Measurements from ENCODE around the gene C5orf22. TPM values are rescaled to one million over a fixed set of nuclear protein-coding genes. Genes with fewer than 3 reads are reported as not detected.
A peak's percentile ranks its signal among the peaks of the same experiment; 100 is the strongest.
"Not testable (repeated sequence)": the region's sequence is repeated elsewhere in the genome, so short reads cannot be mapped to it uniquely, and the experiment has no call there.

The C5orf22 gene
- total RNA-seq, 2 experiments from 2014 or later: 25.2 to 30.6 TPM

DNA sequence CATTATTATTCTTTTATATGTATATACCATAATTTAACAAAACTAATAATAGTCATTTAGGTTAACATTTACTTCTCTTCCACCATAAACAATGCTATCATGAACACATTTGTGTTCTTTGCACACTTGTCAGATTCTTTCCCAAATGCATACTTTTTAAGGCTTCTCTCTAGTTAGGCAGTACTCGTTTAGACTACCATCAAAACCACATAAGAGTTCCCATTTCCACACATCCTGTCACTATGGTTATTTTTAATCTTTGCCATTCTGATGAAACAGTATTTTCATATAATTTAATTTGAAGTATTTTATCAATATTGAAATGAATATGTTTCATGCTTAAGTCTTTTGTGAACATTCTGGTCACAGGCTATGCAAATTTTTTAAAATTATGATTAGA is 15.3 kb upstream of the C5orf22 start:
- Mint-ChIP-seq H3K4me1 (peaks cover 6% of the 10 kb centered on the region), H3K4me3 (no peak overlapping the region), H3K27ac (peak overlapping the region; percentile 62), H3K27me3 (no peaks in the 10 kb centered on the region), H3K36me3 (ENCODE audit: low read depth) (peaks cover 48% of the 10 kb centered on the region), H3K9me3 (ENCODE audit: low read depth) (no peaks in the 10 kb centered on the region)
- intact Hi-C loops (cut with DNase I, micrococcal nuclease): no loop called here
- ChIA-PET POLR2A (no interaction called here), CTCF (no interaction called here)
- ATAC-seq (no peak), DNase-seq (no peak)

GRCh38 chr5:31523041-31523440 is 9.1 kb upstream of the C5orf22 start:
- Mint-ChIP-seq H3K36me3 (ENCODE audit: low read depth) (peaks cover 59% of the 10 kb centered on the region), H3K4me1 (peaks cover 4% of the 10 kb centered on the region), H3K27ac (no peak overlapping the region)

GRCh38 chr5:31530541-31531265 is 1.4 kb upstream of the C5orf22 start:
- H3K36me3 Mint-ChIP-seq (ENCODE audit: low read depth): peaks cover 50% of the 10 kb centered on the region
- peaks cover 39% of the 10 kb centered on the region for H3K4me1 Mint-ChIP-seq
- no peaks in the 10 kb centered on the region for H3K27me3 Mint-ChIP-seq
- intact Hi-C loops (cut with DNase I, micrococcal nuclease): loop anchor here in 1 of 2 experiments (5.0 to 10.0 kb wide), 2 partner anchors 744 to 1057 kb away; partner anchors contain the start of gene SUB1
- CTCF ChIA-PET: interaction anchor here (0.7 to 1.8 kb wide), 3 partner anchors 9 to 562 kb away, joined by 3 to 9 read pairs (median 3); no protein-coding TSS in a partner anchor
- ATAC-seq: no peak
- POLR2A ChIA-PET: interaction anchor here (0.7 kb wide), 1 partner anchor 27 kb away, joined by 3 read pairs; no protein-coding TSS in a partner anchor
- DNase-seq: no peak
- H3K27ac Mint-ChIP-seq: peak overlapping the region; percentile 80
- no peaks in the 10 kb centered on the region for H3K9me3 Mint-ChIP-seq (ENCODE audit: low read depth)
- H3K4me3 Mint-ChIP-seq: peak overlapping the region; percentile 82

More at GRCh38 chr5:31523041-31523440, 9.1 kb upstream of the C5orf22 start:
- ChIA-PET POLR2A (interaction anchor here (0.5 kb wide), 1 partner anchor 17 kb away, joined by 3 read pairs; no protein-coding TSS in a partner anchor), CTCF (no interaction called here)
- intact Hi-C loops (cut with DNase I, micrococcal nuclease): no loop called here
- no peak for ATAC-seq
- Mint-ChIP-seq H3K27me3 (no peaks in the 10 kb centered on the region), H3K9me3 (ENCODE audit: low read depth) (no peaks in the 10 kb centered on the region), H3K4me3 (no peak overlapping the region)
- no peak for DNase-seq

DNA sequence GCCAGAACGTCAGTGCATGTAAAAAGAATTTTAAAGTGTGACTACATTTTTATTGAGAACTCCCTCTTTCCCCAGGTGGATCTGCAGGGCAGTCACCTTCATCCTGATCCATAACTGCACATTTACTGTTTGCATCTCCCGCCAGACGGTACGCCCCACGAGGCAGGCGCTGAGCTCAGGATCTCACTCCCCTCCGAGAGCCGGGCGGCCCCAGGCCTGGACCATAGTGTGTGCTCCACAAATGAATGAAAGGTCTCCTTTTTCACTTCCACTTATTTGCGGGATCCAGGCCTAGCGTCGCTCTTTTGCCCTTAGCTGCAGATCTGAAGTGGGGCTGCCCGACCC is 586 bp upstream of the C5orf22 start:
- ATAC-seq (peak; percentile 37), DNase-seq (peak; percentile 61)
- H3K4me3 Mint-ChIP-seq: peak overlapping the region; percentile 82
- H3K4me1 Mint-ChIP-seq: peaks cover 39% of the 10 kb centered on the region
- H3K27ac Mint-ChIP-seq: peak overlapping the region; percentile 80
- intact Hi-C loops (cut with DNase I, micrococcal nuclease): loop anchor here in 1 of 2 experiments (5.0 to 10.0 kb wide), 2 partner anchors 743 to 1056 kb away; partner anchors contain the start of gene SUB1
- H3K27me3 Mint-ChIP-seq: no peaks in the 10 kb centered on the region
- no peaks in the 10 kb centered on the region for H3K9me3 Mint-ChIP-seq (ENCODE audit: low read depth)
- ChIA-PET CTCF (interaction anchor here (0.7 to 1.8 kb wide), 6 partner anchors 10 to 561 kb away, joined by 3 to 9 read pairs (median 4); no protein-coding TSS in a partner anchor), POLR2A (no interaction called here)
- peaks cover 44% of the 10 kb centered on the region for H3K36me3 Mint-ChIP-seq (ENCODE audit: low read depth)

DNA sequence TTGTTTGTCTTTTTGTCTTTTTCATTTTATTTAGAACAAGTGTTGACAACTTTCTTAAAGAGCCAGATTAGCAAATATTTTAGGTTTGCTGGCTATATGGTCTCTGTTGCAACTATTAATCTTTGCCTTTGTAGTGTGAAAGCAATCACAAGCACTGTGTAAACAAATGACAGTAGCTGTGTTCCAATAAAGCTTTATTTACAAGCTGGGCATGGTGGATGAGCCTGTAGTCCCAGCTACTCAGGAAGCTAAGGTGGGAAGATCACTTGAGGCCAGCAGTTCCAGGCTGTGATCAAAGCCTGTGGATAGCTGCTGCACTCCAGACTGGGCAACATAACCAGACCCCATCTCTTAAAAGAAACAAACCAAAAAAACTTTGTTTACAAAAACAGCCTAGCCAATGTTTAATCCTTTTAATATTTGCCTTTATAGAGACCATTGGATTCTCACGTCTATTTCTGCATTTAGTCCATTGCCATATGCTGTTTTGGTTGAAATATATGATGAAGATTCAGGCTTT is 2.5 kb downstream of the C5orf22 start:
- Mint-ChIP-seq H3K27me3 (no peaks in the 10 kb centered on the region), H3K27ac (peak overlapping the region; percentile 51), H3K9me3 (ENCODE audit: low read depth) (no peaks in the 10 kb centered on the region), H3K36me3 (ENCODE audit: low read depth) (peaks cover 26% of the 10 kb centered on the region), H3K4me3 (peak overlapping the region; percentile 82), H3K4me1 (peaks cover 32% of the 10 kb centered on the region)
- ATAC-seq (no peak), DNase-seq (no peak)
- intact Hi-C loops (cut with DNase I, micrococcal nuclease): loop anchor here in 1 of 2 experiments (5.0 to 10.0 kb wide), 2 partner anchors 740 to 1053 kb away; partner anchors contain the start of gene SUB1
- ChIA-PET POLR2A (no interaction called here), CTCF (no interaction called here)

DNA sequence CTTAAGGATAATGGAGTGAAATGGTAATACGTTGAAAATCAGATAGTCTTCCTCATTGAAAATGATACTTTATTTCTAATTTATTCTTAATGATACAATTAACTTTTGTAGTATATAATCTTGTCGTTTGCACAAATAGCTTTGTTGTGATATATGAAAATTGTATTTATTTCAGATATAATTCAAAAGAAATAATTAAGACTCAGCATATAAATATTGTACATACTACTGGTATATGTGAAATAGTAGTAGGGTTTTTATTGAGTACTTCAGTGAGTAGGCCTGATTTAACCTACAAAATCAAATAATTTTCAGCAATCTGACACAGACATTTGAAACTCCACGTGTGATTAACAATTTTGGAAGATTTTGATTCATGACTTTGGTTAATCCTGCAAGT is 4.8 kb downstream of the C5orf22 start:
- no peak for ATAC-seq
- H3K4me1 Mint-ChIP-seq: peaks cover 17% of the 10 kb centered on the region
- no peak for DNase-seq
- CTCF ChIA-PET: interaction anchor here (0.6 to 1.9 kb wide), 2 partner anchors 16 to 289 kb away, joined by 3 to 7 read pairs; no protein-coding TSS in a partner anchor
- no peak overlapping the region for H3K4me3 Mint-ChIP-seq
- POLR2A ChIA-PET: no interaction called here
- H3K27me3 Mint-ChIP-seq: no peaks in the 10 kb centered on the region
- no peak overlapping the region for H3K27ac Mint-ChIP-seq
- intact Hi-C loops (cut with DNase I, micrococcal nuclease): loop anchor here in 1 of 2 experiments (10.0 kb wide), 1 partner anchor 738 kb away; no protein-coding TSS in a partner anchor
- no peaks in the 10 kb centered on the region for H3K9me3 Mint-ChIP-seq (ENCODE audit: low read depth)
- H3K36me3 Mint-ChIP-seq (ENCODE audit: low read depth): peaks cover 28% of the 10 kb centered on the region

GRCh38 chr5:31537349-31537748 is 5.2 kb downstream of the C5orf22 start:
- H3K27me3 Mint-ChIP-seq: no peaks in the 10 kb centered on the region
- ChIA-PET POLR2A (no interaction called here), CTCF (interaction anchor here (0.6 to 1.9 kb wide), 2 partner anchors 16 to 288 kb away, joined by 3 to 7 read pairs; no protein-coding TSS in a partner anchor)
- peaks cover 31% of the 10 kb centered on the region for H3K36me3 Mint-ChIP-seq (ENCODE audit: low read depth)
- intact Hi-C loops (cut with DNase I, micrococcal nuclease): loop anchor here in 1 of 2 experiments (10.0 kb wide), 1 partner anchor 737 kb away; no protein-coding TSS in a partner anchor
- H3K27ac Mint-ChIP-seq: no peak overlapping the region
- no peak overlapping the region for H3K4me3 Mint-ChIP-seq
- ATAC-seq: no peak
- no peaks in the 10 kb centered on the region for H3K9me3 Mint-ChIP-seq (ENCODE audit: low read depth)
- H3K4me1 Mint-ChIP-seq: peaks cover 17% of the 10 kb centered on the region
- no peak for DNase-seq

- H3K27me3 Mint-ChIP-seq: no peaks in the 10 kb centered on the region
- ChIA-PET POLR2A (no interaction called here), CTCF (interaction anchor here (1.9 kb wide), 1 partner anchor 17 kb away, joined by 7 read pairs; no protein-coding TSS in a partner anchor)
- peaks cover 17% of the 10 kb centered on the region for H3K4me1 Mint-ChIP-seq
- H3K4me3 Mint-ChIP-seq: no peak overlapping the region
- DNase-seq (no peak), ATAC-seq (no peak)
- H3K9me3 Mint-ChIP-seq (ENCODE audit: low read depth): no peaks in the 10 kb centered on the region
- intact Hi-C loops (cut with DNase I, micrococcal nuclease): loop anchor here in 1 of 2 experiments (10.0 kb wide), 1 partner anchor 737 kb away; no protein-coding TSS in a partner anchor
- no peak overlapping the region for H3K27ac Mint-ChIP-seq
- peaks cover 33% of the 10 kb centered on the region for H3K36me3 Mint-ChIP-seq (ENCODE audit: low read depth)
Observed at GRCh38 chr5:31537851-31538250, 5.8 kb downstream of the C5orf22 start.

GRCh38 chr5:31549114-31549513 is 17.0 kb downstream of the C5orf22 start:
- Mint-ChIP-seq H3K36me3 (ENCODE audit: low read depth) (peaks cover 58% of the 10 kb centered on the region), H3K4me1 (peaks cover 11% of the 10 kb centered on the region)
- intact Hi-C loops (cut with DNase I, micrococcal nuclease); CTCF ChIA-PET; DNase-seq; POLR2A ChIA-PET; ATAC-seq; H3K9me3 Mint-ChIP-seq (ENCODE audit: low read depth); H3K27me3 Mint-ChIP-seq; H3K4me3 Mint-ChIP-seq; H3K27ac Mint-ChIP-seq: not testable (repeated sequence)

GRCh38 chr5:31551878-31552277 is 19.8 kb downstream of the C5orf22 start:
- H3K9me3 Mint-ChIP-seq (ENCODE audit: low read depth): no peaks in the 10 kb centered on the region
- ChIA-PET POLR2A (no interaction called here), CTCF (no interaction called here)
- H3K27me3 Mint-ChIP-seq: no peaks in the 10 kb centered on the region
- peaks cover 18% of the 10 kb centered on the region for H3K4me1 Mint-ChIP-seq
- DNase-seq (no peak), ATAC-seq (no peak)
- H3K4me3 Mint-ChIP-seq: no peak overlapping the region
- H3K27ac Mint-ChIP-seq: no peak overlapping the region
- peaks cover 59% of the 10 kb centered on the region for H3K36me3 Mint-ChIP-seq (ENCODE audit: low read depth)
- intact Hi-C loops (cut with DNase I, micrococcal nuclease): no loop called here

- ChIA-PET CTCF (no interaction called here), POLR2A (no interaction called here)
- no peak overlapping the region for H3K4me3 Mint-ChIP-seq
- DNase-seq (no peak), ATAC-seq (no peak)
- H3K9me3 Mint-ChIP-seq (ENCODE audit: low read depth): no peaks in the 10 kb centered on the region
- peak overlapping the region; percentile 11 for H3K27ac Mint-ChIP-seq
- H3K36me3 Mint-ChIP-seq (ENCODE audit: low read depth): peaks cover 49% of the 10 kb centered on the region
- peaks cover 16% of the 10 kb centered on the region for H3K4me1 Mint-ChIP-seq
- intact Hi-C loops (cut with DNase I, micrococcal nuclease): no loop called here
- no peaks in the 10 kb centered on the region for H3K27me3 Mint-ChIP-seq
Observed at GRCh38 chr5:31553863-31554262, 21.8 kb downstream of the C5orf22 start.

All from activated CD4-positive, alpha-beta T cell treated with anti-CD3 and anti-CD28 coated beads for 36 hours (primary cell).